GM18502 (cell line): ENCODE data around the gene COMMD1.
"Not testable (repeated sequence)": the region's sequence is repeated elsewhere in the genome, so short reads cannot be mapped to it uniquely, and the experiment has no call there.

Source experiments
- ATAC-seq: cut with Tn5 transposase; IDR thresholded peaks from one replicate; pipeline ENCODE4 v1.9.1; 2021; ENCODE audit warnings: mild to moderate bottlenecking; ENCODE audit not compliant: unreplicated experiment, poor library complexity

COMMD1 gene

GRCh38 chr2:62010632-62011256, 105.3 kb downstream of the COMMD1 start:
- no peak for ATAC-seq

- no peak for ATAC-seq
Observed at GRCh38 chr2:62013641-62014040, 108.2 kb downstream of the COMMD1 start.

GRCh38 chr2:62014102-62014501, 108.6 kb downstream of the COMMD1 start:
- no peak for ATAC-seq

DNA sequence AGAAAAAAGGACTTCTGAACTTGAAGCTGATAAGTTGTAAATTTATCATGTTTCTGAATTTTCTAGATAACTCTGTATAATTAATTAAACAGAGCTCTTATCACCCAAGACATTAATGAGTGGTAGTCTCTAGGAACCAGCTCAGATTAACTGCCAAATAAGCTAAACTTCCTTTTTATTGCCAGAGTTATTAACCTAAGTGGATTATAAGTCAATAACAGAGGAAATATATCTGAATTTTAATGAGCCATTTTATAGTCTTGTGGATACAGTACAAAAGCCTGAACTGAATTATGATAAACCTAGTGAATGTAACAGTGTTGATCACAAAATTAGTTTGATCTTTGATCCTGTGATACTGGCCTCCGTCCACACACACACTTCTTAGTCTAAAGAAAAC, 111.5 kb downstream of the COMMD1 start:
- no peak for ATAC-seq

DNA sequence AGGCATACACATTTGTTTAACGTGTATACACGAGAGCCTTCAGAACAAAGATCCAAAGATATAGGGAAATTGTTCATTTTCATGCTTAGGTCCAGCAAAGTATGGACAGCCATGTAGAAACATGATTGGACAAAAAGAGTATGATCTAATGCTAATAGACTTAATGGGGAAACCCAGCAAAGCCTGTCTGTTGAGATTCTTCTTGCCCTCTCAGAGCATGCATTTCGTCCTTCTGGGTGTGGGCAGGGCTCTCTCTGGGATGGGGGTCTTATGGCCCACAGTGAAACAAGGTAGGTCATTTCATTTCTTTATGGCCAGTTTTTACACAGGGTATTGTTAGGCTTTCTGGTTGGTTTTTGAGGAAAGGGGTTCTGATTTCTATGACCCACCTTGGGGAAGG, 124.4 kb downstream of the COMMD1 start:
- no peak for ATAC-seq

DNA sequence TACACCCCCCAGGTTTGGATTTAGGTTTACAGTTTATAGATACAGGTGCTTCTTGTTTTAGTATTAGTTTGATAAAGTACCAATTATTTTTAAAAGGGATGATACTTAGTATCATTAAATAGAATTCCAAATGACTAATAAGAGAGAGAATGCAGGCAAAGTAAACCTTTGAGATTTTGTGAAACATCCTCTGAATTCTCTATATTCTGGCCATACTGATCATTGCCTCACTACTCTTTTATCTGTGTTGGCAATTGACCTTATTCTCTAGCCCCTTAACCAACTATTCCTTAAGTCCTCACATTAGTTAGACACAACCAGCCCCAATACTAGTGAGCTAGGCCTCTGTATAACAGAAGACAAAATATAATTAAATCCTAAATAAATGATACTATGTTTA, 125.4 kb downstream of the COMMD1 start:
- no peak for ATAC-seq

GRCh38 chr2:62032096-62032495, 126.6 kb downstream of the COMMD1 start:
- no peak for ATAC-seq

DNA sequence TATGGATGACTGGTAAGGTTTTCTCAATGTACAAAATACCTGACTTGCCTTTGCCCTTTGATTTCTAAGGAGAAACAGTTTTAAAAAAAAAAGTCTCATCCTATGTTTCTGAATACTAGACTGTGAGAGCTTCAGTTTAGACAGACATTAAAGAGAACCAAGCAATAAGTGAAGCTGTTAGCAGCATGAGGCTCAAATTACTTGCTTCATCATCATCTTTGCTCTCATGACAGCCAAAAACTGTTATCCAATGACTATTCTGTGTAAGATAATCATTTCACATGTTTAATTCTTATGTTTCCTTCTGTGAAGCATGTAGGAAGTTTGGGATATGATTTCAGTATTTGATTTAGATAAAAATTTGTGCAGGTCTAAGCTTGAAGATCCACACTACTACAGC, 129.2 kb downstream of the COMMD1 start:
- no peak for ATAC-seq

DNA sequence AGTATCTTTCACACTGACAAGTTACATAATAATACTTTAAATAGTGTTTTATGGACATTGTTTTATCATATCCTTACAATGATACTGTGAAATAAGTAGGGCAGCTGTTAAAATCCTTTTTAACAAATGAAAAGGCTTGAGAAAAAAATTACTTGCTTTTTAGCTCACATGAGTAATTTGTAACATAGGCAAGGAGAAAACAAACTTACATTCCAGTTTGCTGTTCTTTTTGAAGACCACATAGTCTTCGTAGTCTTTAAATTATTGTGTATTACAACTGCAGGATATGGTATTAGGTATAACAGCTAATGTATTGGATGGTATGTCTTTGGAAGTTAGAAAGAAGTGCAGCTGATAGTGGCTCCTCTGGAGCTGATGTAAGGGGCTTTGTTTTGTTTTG, 130.8 kb downstream of the COMMD1 start:
- ATAC-seq = no peak

DNA sequence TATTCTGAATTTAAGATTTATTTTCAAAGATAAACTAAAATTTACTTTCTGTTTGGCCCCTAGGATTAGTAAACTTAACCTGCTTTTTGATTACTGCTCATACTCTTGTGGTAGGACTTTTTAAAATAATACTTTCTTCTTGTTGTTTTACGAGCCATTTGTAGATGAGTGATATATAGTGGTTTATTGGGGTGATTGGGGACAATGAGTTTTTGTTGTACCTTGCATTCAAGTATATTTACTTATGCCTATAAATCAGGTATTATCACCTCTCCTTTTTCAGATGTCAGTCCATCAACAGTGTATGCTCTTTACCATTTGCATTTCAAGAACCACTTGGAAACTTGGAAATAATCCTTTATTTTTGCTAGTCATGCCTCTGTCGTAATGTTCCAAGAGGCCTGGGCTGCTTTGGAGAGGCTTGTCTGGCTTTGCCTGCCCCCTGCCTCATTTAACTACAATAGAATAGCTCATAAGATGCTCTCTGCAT, 131.3 kb downstream of the COMMD1 start:
- ATAC-seq = no peak

- peak; percentile 100 for ATAC-seq
Observed at GRCh38 chr2:62038975-62039771, 133.7 kb downstream of the COMMD1 start.

DNA sequence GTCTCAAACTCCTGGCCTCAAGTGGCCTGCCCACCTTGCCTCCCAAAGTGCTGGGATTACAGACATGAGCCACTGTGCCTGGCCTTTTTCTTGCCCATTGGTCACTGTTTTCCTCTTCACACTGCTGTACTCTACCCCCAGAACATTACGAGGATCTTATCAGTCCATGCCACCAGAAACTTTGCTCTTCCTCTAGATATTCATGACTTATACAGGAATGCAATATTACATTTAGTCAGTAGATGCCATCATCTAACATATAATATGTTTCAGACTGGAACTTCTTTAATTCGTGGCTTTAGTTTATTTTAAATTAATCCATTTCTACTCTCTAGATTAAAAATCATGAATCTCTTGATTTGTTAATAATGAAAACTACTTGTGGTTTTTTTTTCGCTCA, 135.5 kb downstream of the COMMD1 start:
- no peak for ATAC-seq

DNA sequence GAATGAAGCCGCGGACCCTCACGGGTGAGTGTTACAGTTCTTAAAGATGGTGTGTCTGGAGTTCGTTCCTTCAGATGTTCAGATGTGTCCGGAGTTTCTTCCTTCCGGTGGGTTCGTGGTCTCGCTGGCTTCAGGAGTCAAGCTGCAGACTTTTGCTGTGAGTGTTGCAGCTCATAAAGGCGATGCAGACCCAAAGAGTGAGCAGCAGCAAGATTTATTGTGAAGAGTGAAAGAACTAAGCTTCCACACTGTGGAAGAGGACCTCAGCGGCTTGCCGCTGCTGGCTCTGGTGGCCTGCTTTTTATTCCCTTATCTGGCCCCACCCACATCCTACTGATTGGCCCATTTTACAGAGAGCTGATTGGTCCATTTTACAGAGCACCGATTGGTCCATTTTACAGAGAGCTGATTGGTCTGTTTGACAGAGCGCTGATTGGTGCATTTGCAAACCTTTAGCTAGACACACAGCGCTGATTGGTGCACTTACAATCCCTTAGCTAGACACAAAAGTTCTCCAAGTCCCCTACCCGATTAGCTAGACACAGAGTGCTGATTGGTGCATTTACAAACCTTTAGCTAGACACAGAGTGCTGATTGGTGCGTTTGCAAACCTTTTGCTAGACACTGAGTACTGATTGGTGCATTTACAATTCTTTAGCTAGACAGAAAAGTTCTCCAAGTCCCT, 136.4 kb downstream of the COMMD1 start:
- ATAC-seq = not testable (repeated sequence)

- ATAC-seq = no peak
Observed at GRCh38 chr2:62042400-62042799, 136.9 kb downstream of the COMMD1 start.

- no peak for ATAC-seq
Observed at GRCh38 chr2:62042944-62043343, 137.5 kb downstream of the COMMD1 start.

- no peak for ATAC-seq
Observed at GRCh38 chr2:62045017-62045543, 139.6 kb downstream of the COMMD1 start.

DNA sequence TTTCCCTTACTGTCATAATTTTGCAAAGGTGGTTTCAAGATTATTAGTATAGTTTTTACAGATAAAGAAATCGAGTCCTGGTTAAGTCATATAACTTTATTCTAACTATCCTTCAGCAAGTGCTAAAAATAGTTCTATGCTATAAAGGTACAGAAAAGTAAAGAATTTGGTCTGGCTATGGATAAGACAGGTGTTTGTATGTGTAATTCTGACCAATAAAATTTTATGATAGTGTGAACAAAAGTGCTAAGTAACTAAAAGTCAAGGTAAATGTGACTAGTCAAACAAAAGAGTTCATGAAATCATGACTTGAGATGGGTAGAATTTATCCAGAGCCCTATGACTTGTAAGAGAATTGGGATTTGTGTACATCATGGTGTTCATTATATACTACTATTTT, 140.7 kb downstream of the COMMD1 start:
- no peak for ATAC-seq

DNA sequence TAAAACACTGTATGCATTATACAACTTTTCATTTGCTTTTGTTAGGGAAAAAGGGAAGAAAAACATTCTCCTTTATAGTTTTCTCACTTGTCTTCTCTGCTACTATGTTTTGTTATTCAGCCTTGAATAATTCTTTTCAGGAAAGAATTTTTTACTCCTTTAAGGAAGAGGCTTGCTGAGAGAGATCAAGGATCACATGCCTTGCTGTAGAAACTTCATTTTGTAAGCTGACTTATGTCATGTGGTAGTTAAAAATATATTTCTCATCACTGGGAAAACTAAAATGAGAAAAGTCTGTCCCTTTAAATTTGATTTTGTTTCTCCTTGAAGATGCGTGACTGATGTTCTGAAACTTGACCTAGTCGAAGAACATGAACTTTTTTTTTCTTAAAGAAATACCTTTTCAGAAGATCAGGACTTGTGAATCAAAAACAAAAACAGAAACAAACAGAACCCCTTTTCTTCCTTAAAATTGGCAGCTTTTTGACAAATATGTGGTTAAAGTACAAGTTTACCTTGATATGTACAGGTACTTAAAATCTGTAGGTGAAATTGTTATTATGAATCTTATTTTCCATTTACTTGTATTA, 145.1 kb downstream of the COMMD1 start:
- no peak for ATAC-seq

- ATAC-seq = no peak
Observed at GRCh38 chr2:62054029-62054791, 148.7 kb downstream of the COMMD1 start.

DNA sequence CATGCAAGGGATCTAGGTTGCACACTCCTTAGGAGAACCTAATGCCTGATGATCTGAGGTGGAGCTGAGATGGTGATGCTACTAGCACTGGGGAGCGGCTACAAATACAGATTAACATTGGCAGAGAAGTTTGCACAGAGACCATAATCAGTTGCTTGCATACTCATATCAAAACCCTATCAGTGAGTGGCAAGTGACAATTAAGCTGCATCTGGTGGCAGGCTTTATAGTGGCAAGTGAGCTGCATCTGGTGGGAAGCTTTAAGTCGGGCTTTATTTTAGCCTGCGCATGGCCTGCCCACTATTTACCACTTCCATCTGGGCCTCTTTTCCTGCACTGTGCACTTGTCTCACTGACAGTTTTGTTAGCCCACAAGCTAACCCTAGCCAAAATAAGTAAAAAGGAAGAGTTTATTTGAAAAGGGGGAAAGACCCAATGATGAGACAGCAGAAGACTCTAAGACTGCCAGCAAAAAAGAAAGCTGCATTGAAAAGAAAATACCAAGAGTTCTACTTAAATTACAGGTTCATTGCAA, 149.5 kb downstream of the COMMD1 start:
- no peak for ATAC-seq
